Measurements from ENCODE around the gene ELP5.
A peak's percentile ranks its signal among the peaks of the same experiment; 100 is the strongest.
"Not testable (repeated sequence)": the region's sequence is repeated elsewhere in the genome, so short reads cannot be mapped to it uniquely, and the experiment has no call there.

The ELP5 gene

GRCh38 chr17:7237266-7237760 lies 14.7 kb upstream of the ELP5 start:
- FAIRE-seq, result no peak

GRCh38 chr17:7237761-7238419 lies 14.1 kb upstream of the ELP5 start:
- no peak for FAIRE-seq

DNA sequence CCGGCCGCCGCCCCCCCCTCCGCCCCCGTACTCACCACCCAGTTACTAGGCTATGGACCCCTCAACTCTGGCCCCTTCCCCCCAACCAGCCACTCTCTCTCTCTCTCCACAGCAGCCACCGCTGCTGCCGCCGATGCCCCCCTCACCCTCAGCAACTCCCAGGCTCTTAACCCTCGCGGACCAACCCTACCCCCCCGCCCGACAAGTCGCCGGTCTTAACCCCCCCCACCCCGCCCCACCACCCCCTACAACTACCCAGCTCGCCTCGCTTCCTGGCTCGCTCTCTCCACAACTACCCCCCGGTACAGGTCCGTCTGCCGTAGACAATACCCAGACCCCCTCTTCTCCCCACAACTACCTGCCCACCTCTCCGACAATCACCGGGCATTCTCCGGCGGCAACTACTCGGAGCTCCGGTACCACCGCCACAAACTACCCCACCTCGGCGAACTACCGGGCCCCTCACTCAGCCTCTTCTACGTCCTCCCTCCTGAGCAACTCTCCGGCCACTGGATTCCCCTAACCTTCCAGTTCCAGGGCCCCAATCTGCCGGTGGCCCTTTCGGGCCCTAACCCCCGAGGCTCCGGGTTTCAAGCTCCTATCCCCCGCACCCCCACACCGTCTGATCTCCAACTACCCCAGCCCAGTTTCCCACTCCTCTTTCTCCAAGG lies 13.5 kb upstream of the ELP5 start:
- FAIRE-seq, result no peak

DNA sequence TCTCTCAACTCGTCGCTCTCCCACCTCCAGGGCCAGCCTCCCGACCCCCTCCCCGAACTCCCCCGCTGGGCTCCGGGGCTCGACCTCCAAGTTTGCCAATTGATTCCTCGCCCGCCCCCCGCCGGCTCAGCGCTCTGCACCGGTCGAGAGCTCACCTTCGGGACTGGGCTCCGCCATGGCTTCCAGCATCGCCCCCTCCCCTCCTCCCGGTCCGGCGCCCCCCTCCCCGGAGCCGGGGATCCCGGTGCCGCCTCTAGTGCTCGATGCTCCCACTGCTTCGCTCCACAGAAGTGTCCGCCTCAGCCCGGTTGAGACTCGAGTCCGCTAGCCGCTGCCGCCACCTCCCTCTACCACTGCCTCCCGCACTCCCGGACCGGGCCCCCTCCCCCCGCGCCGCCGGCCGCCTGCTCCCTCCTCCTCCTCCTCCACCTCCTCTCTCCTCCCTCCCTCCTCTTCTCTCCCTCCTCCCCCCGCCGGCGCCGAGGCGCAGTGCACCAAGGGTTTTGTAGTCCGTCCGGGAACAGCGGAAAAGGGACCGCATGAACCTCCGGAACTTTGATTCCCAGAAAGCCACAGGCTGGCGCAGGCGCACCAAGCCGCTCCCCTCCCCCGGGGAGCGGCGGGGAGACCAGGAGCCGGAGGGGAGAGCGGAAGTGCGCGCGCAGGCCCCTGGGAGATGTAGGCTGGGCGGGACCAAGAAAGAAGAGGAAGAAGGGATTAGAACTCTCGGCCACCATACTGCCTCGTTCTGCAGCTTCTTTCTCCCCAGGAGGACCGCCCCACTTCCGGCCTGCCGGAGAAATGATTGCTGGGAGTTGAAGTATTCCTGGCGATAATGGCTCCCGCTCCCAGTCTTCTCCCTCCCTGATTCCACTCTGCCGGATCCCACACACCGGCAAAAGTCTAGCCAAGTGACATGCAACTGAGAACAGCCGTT lies 12.7 kb upstream of the ELP5 start, which contains the start of gene PHF23:
PHF23 (minus strand) TSS at position 367 of the 937 bp plus-strand sequence; CDS start at position 189, 178 bp downstream.
- FAIRE-seq, result peak; percentile 96

DNA sequence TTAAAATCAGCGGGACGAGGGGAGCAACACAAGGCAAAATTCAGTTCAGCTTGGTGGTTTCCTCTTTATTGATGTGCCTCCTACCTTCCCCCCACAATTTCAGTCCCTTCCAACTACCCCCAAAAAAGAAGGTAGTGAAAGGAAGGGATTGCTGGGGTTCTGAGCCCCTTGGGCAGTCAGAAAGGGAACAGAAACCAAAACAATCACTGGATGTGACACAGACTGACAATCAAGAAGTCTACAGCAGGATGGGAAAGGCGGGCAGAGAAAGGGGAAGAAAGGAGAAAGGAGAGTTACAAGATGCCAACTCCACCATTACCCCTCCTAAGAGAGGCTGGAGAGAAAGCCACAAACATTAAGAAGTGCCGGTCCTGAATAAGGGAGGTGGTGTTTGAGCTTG lies 11.6 kb upstream of the ELP5 start:
- no peak for FAIRE-seq

- no peak for FAIRE-seq
Measured at GRCh38 chr17:7241090-7241733, 10.8 kb upstream of the ELP5 start.

GRCh38 chr17:7241783-7242716 lies 10.0 kb upstream of the ELP5 start, which contains the start of gene GABARAP:
GABARAP (minus strand) TSS chr17:7242449; CDS start chr17:7242330, 119 bp downstream.
- peak; percentile 55 for FAIRE-seq

DNA sequence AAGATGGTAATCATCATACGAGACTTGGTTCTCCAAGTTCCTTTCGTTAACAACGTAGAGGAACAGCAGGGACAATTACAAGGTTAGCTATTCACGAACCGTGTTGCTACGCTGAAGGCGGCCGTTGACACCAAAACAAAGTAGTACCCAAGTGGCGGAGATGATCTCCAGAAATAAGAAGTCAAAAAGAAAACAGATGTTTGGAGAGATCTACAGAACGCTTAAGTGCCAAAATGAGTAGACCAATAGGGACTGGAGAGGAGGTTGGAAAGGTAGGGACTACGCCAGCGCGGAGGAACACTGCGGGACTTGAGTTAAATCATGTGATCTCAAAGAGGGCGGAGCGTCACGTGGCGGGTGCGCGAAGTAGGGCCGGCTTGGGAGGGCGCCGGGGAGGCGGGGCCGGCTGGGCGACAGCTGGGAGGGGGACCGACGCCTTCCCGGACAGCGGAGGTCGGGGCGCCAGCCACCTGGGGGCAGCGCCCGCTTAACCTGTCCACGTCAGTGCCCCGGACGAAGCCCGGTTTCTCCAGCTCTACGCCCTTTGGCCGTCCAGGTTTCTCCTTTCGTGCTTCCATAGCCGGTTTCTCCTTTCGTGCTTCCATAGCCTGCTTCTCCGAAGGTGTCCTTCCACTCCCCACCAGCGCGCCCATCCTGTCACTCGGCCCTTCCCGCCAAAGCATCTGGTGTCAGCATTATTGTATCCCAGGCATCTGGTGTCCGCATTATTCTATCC lies 9.1 kb upstream of the ELP5 start:
- peak; percentile 43 for FAIRE-seq

DNA sequence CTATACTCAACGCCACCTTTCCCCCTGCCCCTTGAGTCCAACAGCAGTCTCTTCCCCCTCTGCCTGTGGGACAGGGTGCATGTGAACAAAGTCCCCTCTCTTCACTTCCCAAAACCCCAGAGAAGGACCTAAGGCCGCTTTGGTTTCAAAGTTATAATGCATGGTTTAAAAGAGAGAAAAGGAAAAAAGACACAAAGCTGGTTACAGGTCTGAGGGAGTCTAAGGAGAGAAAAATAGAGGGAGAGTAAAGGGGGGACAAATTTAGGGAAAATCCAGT lies 8.6 kb upstream of the ELP5 start:
- FAIRE-seq, result no peak

- not testable (repeated sequence) for FAIRE-seq
Measured at GRCh38 chr17:7243838-7244237, 8.2 kb upstream of the ELP5 start.

GRCh38 chr17:7246779-7247178 lies 5.2 kb upstream of the ELP5 start:
- no peak for FAIRE-seq

DNA sequence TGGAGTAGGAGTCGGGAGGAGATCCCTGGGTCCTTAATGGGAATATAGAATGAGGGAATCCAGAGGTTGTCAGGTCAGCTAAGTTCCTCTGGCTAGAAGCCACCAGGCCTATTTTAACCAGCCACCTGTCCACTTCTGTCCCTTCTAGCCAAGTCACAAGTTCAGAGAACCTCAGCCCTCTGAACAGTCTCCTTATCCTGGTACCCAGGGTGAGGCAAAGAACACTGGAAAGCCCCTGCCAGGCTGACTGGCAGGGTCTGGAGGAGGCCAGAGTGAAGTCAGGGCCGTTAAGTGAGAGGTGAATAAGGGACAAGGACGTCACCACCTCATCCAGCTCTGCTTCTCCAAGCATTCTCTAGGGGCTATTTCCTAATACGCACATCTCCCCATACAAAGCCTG lies 3.2 kb upstream of the ELP5 start:
- FAIRE-seq, result no peak

DNA sequence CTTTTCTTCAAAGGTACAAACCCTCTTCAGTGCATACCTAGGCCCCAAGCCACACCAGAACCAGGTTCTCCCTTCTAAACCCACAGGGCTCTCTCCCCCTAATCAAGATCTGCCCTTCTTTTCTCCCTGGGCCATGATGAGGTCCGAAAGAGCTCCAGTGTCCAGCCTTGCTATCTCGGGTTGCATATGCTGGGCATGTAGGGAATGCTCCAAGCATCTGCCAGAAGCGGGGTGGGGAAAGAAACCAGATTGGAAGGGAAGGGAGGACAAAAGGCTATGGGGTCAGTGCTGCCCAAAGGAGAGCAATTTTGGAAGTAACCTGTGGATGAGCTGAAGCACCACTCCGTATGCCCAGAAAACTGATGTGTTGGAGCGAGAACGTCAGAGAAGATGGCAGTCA lies 2.8 kb upstream of the ELP5 start:
- FAIRE-seq, result no peak

DNA sequence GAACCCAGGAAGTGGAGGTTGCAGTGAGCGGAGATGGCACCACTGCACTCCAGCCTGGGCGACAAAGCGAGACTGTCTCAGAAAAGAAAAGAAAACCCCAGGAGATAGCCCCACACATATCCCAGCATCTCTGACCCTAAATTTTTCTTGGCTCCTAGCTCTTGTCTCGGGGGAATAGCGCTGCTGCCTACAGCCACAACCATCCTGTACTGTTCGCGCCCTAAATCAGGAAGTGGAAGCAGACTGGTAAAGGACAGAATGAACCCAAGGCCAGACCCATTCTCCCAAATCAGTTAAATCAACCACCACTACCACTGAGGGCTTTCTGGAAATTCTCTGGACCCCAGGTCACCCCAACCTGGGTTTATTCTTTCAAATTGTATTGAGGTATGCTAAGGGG lies 2.2 kb upstream of the ELP5 start:
- no peak for FAIRE-seq

GRCh38 chr17:7250695-7251627 lies 1.1 kb upstream of the ELP5 start:
- no peak for FAIRE-seq

DNA sequence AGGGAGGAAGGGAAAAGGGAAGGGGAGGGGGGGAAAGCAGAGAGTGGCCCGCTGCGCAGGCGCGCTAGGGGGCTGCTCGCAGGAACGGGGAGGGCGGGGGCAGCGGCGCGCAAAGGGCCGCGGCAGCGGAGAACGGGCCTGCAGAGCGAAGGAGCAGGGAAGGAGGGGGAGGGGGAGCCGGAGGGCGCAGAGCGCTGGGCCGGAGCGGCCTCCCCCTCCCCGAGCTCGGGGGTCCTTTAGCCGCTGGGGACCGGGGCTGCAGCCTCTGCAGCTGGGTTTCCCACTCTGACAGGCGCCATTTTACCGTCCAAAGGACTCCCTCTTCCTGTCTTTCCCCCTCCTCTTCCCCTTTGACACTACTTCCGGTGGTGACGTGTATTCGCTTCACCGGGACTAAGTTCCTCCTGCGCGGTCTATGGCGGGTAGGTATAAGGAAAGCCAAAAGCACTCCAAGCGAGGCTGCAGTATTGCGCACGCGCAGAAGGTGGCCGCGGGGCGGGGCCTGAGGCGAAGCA lies 297 bp upstream of the ELP5 start, which contains the start of gene CTDNEP1:
CTDNEP1 (minus strand) TSS at position 74 of the 515 bp plus-strand sequence. CDS start 438 bp downstream, outside the sequence.
- FAIRE-seq, result peak; percentile 97

GRCh38 chr17:7253082-7253481 lies 1.1 kb downstream of the ELP5 start:
- FAIRE-seq, result no peak

- FAIRE-seq, result no peak
Measured at GRCh38 chr17:7254511-7254910, 2.5 kb downstream of the ELP5 start.

DNA sequence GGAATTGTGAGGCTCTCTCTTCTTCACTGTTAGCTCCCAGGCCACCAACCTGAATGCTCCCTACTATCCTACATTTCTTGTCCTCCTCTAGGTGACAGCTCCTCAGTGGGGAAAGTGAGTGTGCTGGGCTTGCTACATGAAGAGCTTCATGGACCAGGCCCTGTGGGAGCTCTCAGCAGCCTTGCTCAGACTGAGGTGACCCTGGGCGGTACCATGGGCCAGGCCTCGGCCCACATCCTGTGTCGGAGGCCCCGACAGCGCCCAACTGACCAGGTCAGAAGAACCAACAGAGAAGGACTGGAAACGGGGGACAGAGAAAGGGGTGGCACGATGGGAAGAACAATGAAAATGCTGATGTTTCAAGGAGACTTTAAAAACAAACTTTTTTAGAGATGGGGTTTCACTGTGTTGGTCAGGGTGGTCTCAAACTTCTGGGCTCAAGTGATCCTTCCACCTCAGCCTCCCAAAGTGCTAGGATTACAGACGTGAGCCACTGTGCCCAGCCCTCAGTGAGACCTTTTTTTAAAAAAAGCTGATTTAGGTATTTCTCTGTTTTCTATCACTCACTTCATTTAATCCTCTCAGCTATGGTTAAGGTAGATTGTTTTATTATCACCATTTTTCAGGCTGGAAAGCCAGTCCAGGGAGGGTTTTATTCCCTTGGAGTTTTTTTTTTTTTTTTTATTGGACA lies 4.9 kb downstream of the ELP5 start:
- no peak for FAIRE-seq

All from endometrium (tissue), 2 donors.